Glutamatergic neuron (in vitro differentiated cells): ENCODE measurements around the gene TERB1. TPM values are rescaled to one million over a fixed set of nuclear protein-coding genes. Genes with fewer than 3 reads are reported as not detected.
A peak's percentile ranks its signal among the peaks of the same experiment; 100 is the strongest.

Source experiments
- DNase-seq: peaks from one replicate; pipeline ENCODE4 v3.0.0; 2022
- H3K27ac Mint-ChIP-seq: one replicate; pipeline ENCODE4 v1.8.0; 2020; ENCODE audit warnings: mild to moderate bottlenecking, mixed read lengths, inconsistent platforms; ENCODE audit not compliant: unreplicated experiment
- H3K27me3 Mint-ChIP-seq: one replicate; pipeline ENCODE4 v1.8.0; 2020; ENCODE audit warnings: mild to moderate bottlenecking, moderate library complexity, mixed read lengths, inconsistent platforms; ENCODE audit not compliant: unreplicated experiment
- H3K36me3 Mint-ChIP-seq: one replicate; pipeline ENCODE4 v1.8.0; 2020; ENCODE audit warnings: mild to moderate bottlenecking, mixed read lengths, inconsistent platforms; ENCODE audit not compliant: unreplicated experiment
- H3K4me1 Mint-ChIP-seq: one replicate; pipeline ENCODE4 v1.8.0; 2020; ENCODE audit warnings: mild to moderate bottlenecking, low read depth, mixed read lengths, inconsistent platforms; ENCODE audit not compliant: unreplicated experiment
- H3K4me3 Mint-ChIP-seq: one replicate; pipeline ENCODE4 v1.8.0; 2020; ENCODE audit warnings: mild to moderate bottlenecking, mixed read lengths, inconsistent platforms; ENCODE audit not compliant: unreplicated experiment
- H3K9me3 Mint-ChIP-seq: one replicate; pipeline ENCODE4 v1.8.0; 2020; ENCODE audit warnings: mild to moderate bottlenecking, moderate library complexity, mixed read lengths, inconsistent platforms; ENCODE audit not compliant: unreplicated experiment
- total RNA-seq: library from RNA; stranded (reverse); fragmentation: NEBNext Ultra II Directional; extraction: Animal tissue kit (Norgen Biotek cat#: 25700); gene quantifications from one replicate; pipeline ENCODE4 v1.2.1, GENCODE V29; 2021; ENCODE audit not compliant: unreplicated experiment
- TF ChIP-seq, protein P1 (sequence below): fragments of 200-600 bp; sonication (generic); IDR thresholded peaks from one replicate; pipeline ENCODE4 v1.5.0; 2021; ENCODE audit not compliant: partially characterized antibody, unreplicated experiment

TERB1 gene
- total RNA-seq, 1 donor from 2014 or later: 0.39 TPM

DNA sequence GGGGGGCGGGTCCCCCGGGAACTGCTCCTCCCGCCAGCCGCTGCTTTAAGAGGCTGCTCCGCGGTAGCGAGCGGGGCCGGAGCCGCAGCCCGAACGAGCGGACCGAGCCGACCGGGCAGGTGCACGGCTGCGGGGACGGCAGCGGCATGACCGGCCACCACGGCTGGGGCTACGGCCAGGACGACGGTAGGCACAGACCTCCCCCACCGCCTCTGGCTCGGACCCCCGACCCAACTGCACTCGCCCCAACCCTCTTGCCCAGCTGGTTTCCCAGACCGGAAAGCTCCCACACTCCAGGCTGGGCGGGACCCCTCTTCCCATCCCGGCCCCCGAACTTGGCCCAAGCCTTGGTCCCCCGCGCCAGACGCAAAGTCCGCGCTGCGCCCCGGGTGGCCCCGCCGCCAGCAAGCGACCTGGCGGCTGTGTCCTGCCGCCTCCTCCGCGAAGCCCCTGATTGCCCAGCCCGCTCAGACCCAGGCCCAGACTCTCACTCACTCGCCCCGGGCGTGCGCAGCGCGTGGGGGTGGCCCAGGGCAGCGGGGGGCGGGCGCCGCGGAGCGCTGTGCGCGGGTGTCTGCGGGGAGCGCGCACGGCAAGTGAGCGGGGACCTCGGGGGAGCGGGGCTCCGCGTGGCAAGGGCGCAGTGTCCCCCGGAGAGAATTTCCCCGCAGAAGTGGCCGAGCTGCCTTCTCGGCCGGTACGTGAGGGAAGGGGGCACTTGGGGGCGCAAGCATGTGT, 43.1 kb upstream of the TERB1 start, which contains the start of gene CA7:
CA7 (plus strand) TSS at position 73 of the 738 bp plus-strand sequence; CDS start at position 147, 74 bp downstream.
- TF ChIP-seq, protein P1, sequence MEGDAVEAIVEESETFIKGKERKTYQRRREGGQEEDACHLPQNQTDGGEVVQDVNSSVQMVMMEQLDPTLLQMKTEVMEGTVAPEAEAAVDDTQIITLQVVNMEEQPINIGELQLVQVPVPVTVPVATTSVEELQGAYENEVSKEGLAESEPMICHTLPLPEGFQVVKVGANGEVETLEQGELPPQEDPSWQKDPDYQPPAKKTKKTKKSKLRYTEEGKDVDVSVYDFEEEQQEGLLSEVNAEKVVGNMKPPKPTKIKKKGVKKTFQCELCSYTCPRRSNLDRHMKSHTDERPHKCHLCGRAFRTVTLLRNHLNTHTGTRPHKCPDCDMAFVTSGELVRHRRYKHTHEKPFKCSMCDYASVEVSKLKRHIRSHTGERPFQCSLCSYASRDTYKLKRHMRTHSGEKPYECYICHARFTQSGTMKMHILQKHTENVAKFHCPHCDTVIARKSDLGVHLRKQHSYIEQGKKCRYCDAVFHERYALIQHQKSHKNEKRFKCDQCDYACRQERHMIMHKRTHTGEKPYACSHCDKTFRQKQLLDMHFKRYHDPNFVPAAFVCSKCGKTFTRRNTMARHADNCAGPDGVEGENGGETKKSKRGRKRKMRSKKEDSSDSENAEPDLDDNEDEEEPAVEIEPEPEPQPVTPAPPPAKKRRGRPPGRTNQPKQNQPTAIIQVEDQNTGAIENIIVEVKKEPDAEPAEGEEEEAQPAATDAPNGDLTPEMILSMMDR: no peak
- peak within 1 kb of the TSS; percentile 77 for H3K4me3 Mint-ChIP-seq
- H3K27ac Mint-ChIP-seq: peak within 1 kb of the TSS; percentile 62
- H3K36me3 Mint-ChIP-seq: no peaks in the 10 kb centered on the region
- H3K9me3 Mint-ChIP-seq: peaks cover 4% of the 10 kb centered on the region
- H3K4me1 Mint-ChIP-seq: peaks cover 14% of the 10 kb centered on the region
- no peak for DNase-seq
- peaks cover 16% of the 10 kb centered on the region for H3K27me3 Mint-ChIP-seq

DNA sequence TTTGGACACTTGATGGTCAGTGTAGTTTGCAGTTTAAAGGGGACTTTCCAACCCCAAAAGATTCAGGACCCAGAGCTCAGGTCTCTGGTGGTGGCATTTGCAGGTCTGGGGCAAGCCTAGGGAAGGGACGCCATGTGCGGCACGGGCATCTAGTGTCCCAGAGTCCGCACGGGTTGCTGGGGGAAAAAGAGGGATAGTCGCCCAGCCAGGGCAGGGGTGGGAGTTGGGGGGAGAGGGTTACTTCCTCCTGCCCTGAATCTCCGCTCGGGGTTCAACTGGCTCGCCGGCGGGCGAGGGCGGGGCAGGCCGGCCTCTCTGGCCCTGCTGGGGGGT, 42.6 kb upstream of the TERB1 start:
- H3K9me3 Mint-ChIP-seq: peaks cover 4% of the 10 kb centered on the region
- peaks cover 18% of the 10 kb centered on the region for H3K27me3 Mint-ChIP-seq
- H3K27ac Mint-ChIP-seq: no peak overlapping the region
- H3K36me3 Mint-ChIP-seq: no peaks in the 10 kb centered on the region
- H3K4me1 Mint-ChIP-seq: peaks cover 14% of the 10 kb centered on the region
- DNase-seq: no peak
- TF ChIP-seq, protein P1: no peak
- H3K4me3 Mint-ChIP-seq: peak overlapping the region; percentile 77

DNA sequence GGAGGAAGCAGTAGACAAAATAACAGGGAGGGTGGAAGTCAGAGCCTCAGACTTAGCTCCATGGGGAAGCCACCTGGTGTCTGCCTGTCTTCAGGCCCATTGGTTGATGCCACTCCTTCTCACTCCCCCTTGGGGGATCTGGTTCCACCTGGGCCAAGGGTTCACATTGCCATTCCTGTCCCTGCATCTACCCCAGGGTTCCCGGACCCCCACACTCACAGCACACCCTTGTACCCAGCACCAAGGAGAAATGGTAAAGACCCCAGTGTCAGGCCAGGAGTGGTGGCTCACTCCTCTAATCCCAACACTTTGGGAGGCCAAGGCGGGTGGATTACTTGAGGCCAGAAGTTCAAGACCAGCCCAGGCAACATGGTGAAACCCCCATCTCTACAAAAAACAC, 41.8 kb upstream of the TERB1 start:
- TF ChIP-seq, protein P1: no peak
- Mint-ChIP-seq H3K27me3 (peaks cover 18% of the 10 kb centered on the region), H3K4me3 (no peak overlapping the region), H3K4me1 (peaks cover 14% of the 10 kb centered on the region), H3K9me3 (peaks cover 4% of the 10 kb centered on the region), H3K36me3 (peaks cover 7% of the 10 kb centered on the region), H3K27ac (no peak overlapping the region)
- no peak for DNase-seq

DNA sequence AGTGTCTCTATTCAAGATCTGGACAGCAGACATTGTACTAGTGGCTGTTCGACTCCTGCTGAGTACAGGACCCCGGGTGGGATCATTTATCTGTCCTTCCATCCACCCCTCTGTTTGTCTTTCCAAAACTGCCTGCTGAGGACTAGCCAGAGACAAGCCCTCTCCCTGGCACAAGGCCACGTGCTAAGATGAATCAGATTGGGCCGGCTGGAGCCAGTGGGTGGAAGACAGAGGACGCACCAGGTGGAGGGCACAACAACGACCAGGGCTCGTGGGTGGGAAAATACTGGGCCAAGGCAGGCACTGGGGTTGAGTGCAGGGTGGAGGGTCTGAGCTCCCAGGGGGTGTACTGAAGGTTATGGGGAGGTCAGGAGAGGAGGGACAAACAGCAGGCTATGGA, 41.4 kb upstream of the TERB1 start:
- no peak for DNase-seq
- TF ChIP-seq, protein P1: no peak
- H3K4me3 Mint-ChIP-seq: no peak overlapping the region
- peaks cover 18% of the 10 kb centered on the region for H3K27me3 Mint-ChIP-seq
- no peak overlapping the region for H3K27ac Mint-ChIP-seq
- H3K36me3 Mint-ChIP-seq: peaks cover 8% of the 10 kb centered on the region
- peaks cover 14% of the 10 kb centered on the region for H3K4me1 Mint-ChIP-seq
- H3K9me3 Mint-ChIP-seq: peaks cover 4% of the 10 kb centered on the region

DNA sequence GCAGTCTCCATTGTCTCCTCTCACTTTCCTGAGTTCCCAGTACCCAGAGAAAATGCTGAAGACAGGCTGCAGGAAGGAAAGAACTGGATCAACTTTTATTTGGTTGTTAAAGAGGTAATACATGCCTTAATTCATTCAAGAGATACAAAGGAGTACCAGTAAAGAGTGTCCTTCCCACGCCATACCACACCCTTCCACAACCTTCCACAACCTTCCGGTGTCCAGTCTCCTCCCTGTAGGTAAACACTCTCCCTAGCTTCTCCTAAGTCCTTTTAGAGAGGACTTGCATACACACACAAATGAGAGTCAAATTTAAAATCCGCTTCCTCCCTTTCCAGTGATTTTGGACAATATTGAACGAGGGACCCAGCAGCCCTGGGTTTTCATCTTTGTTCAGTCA, 40.0 kb upstream of the TERB1 start:
- DNase-seq: no peak
- TF ChIP-seq, protein P1: no peak
- Mint-ChIP-seq H3K27ac (no peak overlapping the region), H3K27me3 (peaks cover 20% of the 10 kb centered on the region), H3K4me3 (no peak overlapping the region), H3K36me3 (peaks cover 8% of the 10 kb centered on the region), H3K9me3 (peaks cover 4% of the 10 kb centered on the region), H3K4me1 (peaks cover 13% of the 10 kb centered on the region)
